ENCODE measurements around the gene SSH2.

- no peak for TF ChIP-seq CTCF (conservative IDR thresholded peaks at IDR 0.05)
- TF ChIP-seq EZH2 (IDR thresholded peaks at IDR 0.05; ENCODE audit: low read depth) = no peak
Observed at GRCh38 chr17:29958947-29959657, 29.1 kb upstream of the SSH2 start.
